GM12891 (cell line): ENCODE results near the gene IRS4.

Source experiments
- POLR2A ChIP-seq: IDR thresholded peaks from 2 replicates; pipeline ENCODE4 v1.6.1; 2011; ENCODE audit warnings: low read depth, low read length, control low read depth
- POLR2AphosphoS5 ChIP-seq: IDR thresholded peaks from 2 replicates; pipeline ENCODE4 v1.6.1; 2011; ENCODE audit warnings: low read depth, low read length, control low read depth
- POU2F2 ChIP-seq: IDR thresholded peaks from 2 replicates; pipeline ENCODE4 v1.6.1; 2011; ENCODE audit warnings: low read depth, mild to moderate bottlenecking, control low read depth, low read length, moderate library complexity
- TAF1 ChIP-seq: IDR thresholded peaks from 2 replicates; pipeline ENCODE4 v1.6.1; 2011; ENCODE audit warnings: low read depth, low read length, control low read depth

- TF ChIP-seq POLR2A (no peak), POLR2AphosphoS5 (no peak), TAF1 (no peak), POU2F2 (no peak)
Observed at GRCh38 chrX:108702530-108702929, 33.8 kb downstream of the IRS4 start.
